HepG2 (cell line): ENCODE data around the gene MIDN. TPM values are rescaled to one million over a fixed set of nuclear protein-coding genes. Genes with fewer than 3 reads are reported as not detected.

Source experiments
- ATAC-seq: fragments of 200-7000 bp; cut with Tn5 transposase; 3 replicates; pipeline ENCODE4 v1.9.1; 2020; ENCODE audit warnings: mild to moderate bottlenecking, moderate library complexity
- BruUV-seq: library from RNA; stranded (reverse); fragments of 400-500 nt; replicated peaks from 2 replicates; lab custom pipeline; 2021; lab: Mats Ljungman, UMichigan
- CTCF ChIA-PET: fragments of 300-600 bp; formaldehyde crosslinking; extraction: SDS; loops from one replicate; lab custom pipeline; 2021; ENCODE audit warnings: low total read pairs, inconsistent platforms, low intra/inter-chr PET ratio; lab: Yijun Ruan, JAX
- POLR2A ChIA-PET: fragments of 350-600 bp; sonication (Branson Sonifier 250); formaldehyde crosslinking; loops from one replicate; lab custom pipeline; 2020; ENCODE audit warnings: antibody characterized with exemption, inconsistent platforms; lab: Yijun Ruan, JAX
- DNase-seq: peaks from one replicate; pipeline ENCODE4 v3.0.0-alpha.2; 2015; ENCODE audit warnings: low spot score
- FAIRE-seq: peaks from 3 replicates; lab custom pipeline; 2011; peaks lifted over from hg19 to GRCh38; lab: Jason Lieb, UNC
- H2AFZ ChIP-seq: one replicate; pipeline ENCODE4 v1.6.1; 2011; ENCODE audit warnings: low read length, inconsistent platforms
- H3K27ac ChIP-seq: fragments of 300-600 bp; 3 replicates; pipeline ENCODE4 v1.8.0; 2011; ENCODE audit warnings: mixed run types, mild to moderate bottlenecking, mixed read lengths, low read length, inconsistent platforms; ENCODE audit not compliant: insufficient read depth; ENCODE audit errors: extremely low read length
- H3K27me3 ChIP-seq, 2 experiments: fragments of 200-600 bp in 1 of 2; 2 replicates in 1 of 2; 3 replicates in 1 of 2; pipeline versions ENCODE4 v1.6.0 to v1.8.0; 2011; ENCODE audit warnings: low read length in 2 of 2, mild to moderate bottlenecking in 2 of 2, moderate library complexity in 2 of 2, inconsistent platforms in 1 of 2; ENCODE audit not compliant: insufficient read depth in 2 of 2, control insufficient read depth in 1 of 2
- H3K36me3 ChIP-seq, 2 experiments: fragments of 200-600 bp in 1 of 2; replicated peaks in 1 of 2; 2 replicates in 1 of 2; 3 replicates in 1 of 2; pipeline versions ENCODE4 v1.5.1 to v1.8.0; 2011; ENCODE audit warnings: low read length in 2 of 2, inconsistent platforms in 1 of 2; ENCODE audit not compliant: insufficient read depth in 2 of 2, control insufficient read depth in 1 of 2
- H3K4me1 ChIP-seq: 2 replicates; pipeline ENCODE4 v1.5.1; 2012; ENCODE audit warnings: low read length, inconsistent platforms; ENCODE audit not compliant: insufficient read depth
- H3K4me2 ChIP-seq: 2 replicates; pipeline ENCODE4 v1.6.0; 2011; ENCODE audit warnings: low read depth, low read length, inconsistent platforms
- H3K4me3 ChIP-seq, 3 experiments: fragments of 200-600 bp in 1 of 3; sonication (generic), shearing (Covaris generic) in 1 of 3; replicated peaks in 1 of 3; 2 replicates each; pipeline ENCODE4 v1.5.1; 2011 to 2016; ENCODE audit warnings: low read length in 3 of 3, inconsistent platforms in 2 of 3, low read depth in 2 of 3, mild to moderate bottlenecking in 2 of 3, control low read depth in 1 of 3, mixed read lengths in 1 of 3; ENCODE audit not compliant: insufficient read depth in 1 of 3
- H3K79me2 ChIP-seq: one replicate; pipeline ENCODE4 v1.6.1; 2011; ENCODE audit warnings: low read length, inconsistent platforms; ENCODE audit not compliant: insufficient read depth
- H3K9ac ChIP-seq: 2 replicates; pipeline ENCODE4 v1.6.0; 2011; ENCODE audit warnings: mild to moderate bottlenecking, low read depth, low read length, inconsistent platforms; ENCODE audit not compliant: insufficient read depth
- H3K9me3 ChIP-seq: 2 replicates; pipeline ENCODE4 v1.5.1; 2012; ENCODE audit warnings: mild to moderate bottlenecking, low read length
- H4K20me1 ChIP-seq: 2 replicates; pipeline ENCODE4 v1.6.0; 2011; ENCODE audit warnings: inconsistent platforms, mild to moderate bottlenecking, low read length, moderate library complexity; ENCODE audit not compliant: insufficient read depth
- KDM6A ChIP-seq: IDR thresholded peaks from 2 replicates; pipeline ENCODE4 v1.6.1; 2016; ENCODE audit warnings: low read depth
- RBFOX2 ChIP-seq: fragments of 200-400 bp; formaldehyde crosslinking; IDR thresholded peaks from 2 replicates; pipeline ENCODE4 v1.6.1; 2017; ENCODE audit warnings: low read depth, mild to moderate bottlenecking, low read length
- SRY ChIP-seq: sonication (generic); formaldehyde crosslinking; IDR thresholded peaks from 2 replicates; pipeline ENCODE4 v1.8.0; 2022; ENCODE audit warnings: mild to moderate bottlenecking, missing genetic modification reagents
- TBL1XR1 ChIP-seq: fragments of 150-350 bp; IDR thresholded peaks from 2 replicates; pipeline ENCODE4 v1.6.1; 2014; ENCODE audit warnings: borderline replicate concordance, low read length; ENCODE audit not compliant: partially characterized antibody
- WGBS: methylation state at CpG from one replicate; pipeline ENCODE4 v1.1.6; 2017; ENCODE audit warnings: low lambda C conversion rate; 5-methylcytosine and 5-hydroxymethylcytosine counted together
- in situ Hi-C: cut with HindIII; loops from 2 replicates; pipeline ENCODE4 v1.10.0; 2017; ENCODE audit warnings: low pct_unique_long_range_greater_than_20kb; ENCODE audit not compliant: extremely low pct_ligation_motif_present
- intact Hi-C: fragments of 100-400 bp; cut with micrococcal nuclease; formaldehyde crosslinking; loops from one replicate; pipeline ENCODE4 v1.10.0; 2022; ENCODE audit not compliant: unreplicated experiment
- polyA plus RNA-seq, 8 experiments: library from polyadenylated mRNA; depleted of rRNA in 3 of 8; stranded (reverse) in 7 of 8; unstranded in 1 of 8; fragments of >200 nt; fragmentation: Illumina TruSeq in 4 of 8; extraction: Trizol in 4 of 8; gene quantifications; 2 replicates each; pipeline versions ENCODE4 v1.2.1 to v1.2.3, GENCODE V29; 2011 to 2016; ENCODE audit warnings: low read depth in 4 of 8, missing spikeins in 1 of 8, mixed read lengths in 1 of 8; ENCODE audit not compliant: insufficient read depth in 1 of 8
- total RNA-seq, 5 experiments: library from RNA; depleted of rRNA; stranded (reverse); fragments of >200 nt; fragmentation: Illumina TruSeq; extraction: Trizol; gene quantifications; 2 replicates each; pipeline ENCODE4 v1.2.3, GENCODE V29; 2016; ENCODE audit warnings: low read depth in 1 of 5
- TF ChIP-seq, protein P1 (sequence below): sonication (generic); formaldehyde crosslinking; IDR thresholded peaks from 2 replicates; pipeline ENCODE4 v1.4.0; 2020; ENCODE audit warnings: missing genetic modification reagents

Gene MIDN
- total and polyA plus RNA-seq, 2 of the 13 experiments (the other 11 are each of a cell fraction or from before 2014, with no cell fraction given): 8.4 to 18.0 TPM

DNA sequence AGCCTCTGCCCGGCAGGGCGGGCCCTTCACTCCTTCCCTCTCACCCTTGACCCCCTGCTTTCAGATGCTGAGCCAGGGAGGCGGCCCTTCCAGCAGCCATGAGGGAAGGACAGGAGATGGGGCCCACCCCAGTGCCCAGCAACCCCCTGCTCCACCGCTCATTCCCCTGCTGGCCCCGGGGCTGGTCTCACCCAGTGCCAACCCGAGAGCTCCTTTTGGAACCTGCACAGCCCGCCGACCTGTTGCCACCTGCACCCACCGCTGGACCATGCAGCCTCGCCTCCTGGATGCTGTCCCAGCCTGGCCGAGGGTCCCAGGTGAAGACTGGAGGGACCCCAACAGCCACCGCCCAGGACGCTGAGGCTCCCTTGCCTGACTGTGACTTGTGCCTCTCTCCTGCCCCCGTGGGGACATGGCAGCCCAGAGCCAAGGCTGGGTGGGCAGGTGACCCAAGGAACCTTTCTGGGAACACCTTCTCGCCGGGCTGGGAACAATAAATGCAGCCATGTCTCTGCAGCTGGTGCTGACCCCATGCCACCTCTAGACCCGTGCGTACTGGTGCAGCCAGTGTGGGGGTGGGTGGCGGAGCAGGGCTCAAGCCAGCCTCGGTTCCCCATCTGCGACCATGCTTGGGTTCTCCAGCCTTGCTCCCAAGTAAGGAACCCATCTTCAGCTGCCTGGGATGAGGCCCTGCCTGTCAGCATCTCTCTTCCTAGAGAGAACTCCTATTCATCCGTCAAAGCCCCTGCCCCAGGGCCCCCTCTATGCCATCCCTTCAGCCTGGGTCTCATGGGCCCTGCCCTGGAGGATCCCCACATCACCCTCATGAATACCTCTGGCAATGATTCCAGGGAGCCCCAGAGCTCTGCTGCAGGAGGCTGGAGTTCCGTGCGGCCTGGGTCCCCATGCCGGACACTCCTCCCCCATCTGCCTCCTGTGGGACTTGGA is 30.6 kb downstream of the MIDN start:
- DNase-seq: no peak
- Histone ChIP-seq H3K4me2 (no peak overlapping the region), H3K27me3 (no peaks in the 10 kb centered on the region), H3K36me3 (peaks cover 7 to 20% of the 10 kb centered on the region in 2 experiments; a peak in 4 of 5 replicates), H3K4me1 (peaks cover 37% of the 10 kb centered on the region), H3K27ac (no peak overlapping the region), H3K9ac (no peak overlapping the region), H4K20me1 (peaks cover under 1% of the 10 kb centered on the region; the same call in 1 of the 2 replicates), H2AFZ (no peak overlapping the region), H3K4me3 (no peak overlapping the region), H3K79me2 (peaks cover 4% of the 10 kb centered on the region), H3K9me3 (no peaks in the 10 kb centered on the region)
- no peak for ATAC-seq
- no peak for FAIRE-seq
- POLR2A ChIA-PET: interaction anchor here (0.6 to 1.5 kb wide), 5 partner anchors 10 to 103 kb away, joined by 3 to 12 read pairs (median 5); partner anchors contain the start of gene CIRBP
- 0 out of 2 replicates have a peak, but pooled peaks have one; percentile 38 for TF ChIP-seq RBFOX2
- TF ChIP-seq TBL1XR1: no peak
- TF ChIP-seq, protein P1, sequence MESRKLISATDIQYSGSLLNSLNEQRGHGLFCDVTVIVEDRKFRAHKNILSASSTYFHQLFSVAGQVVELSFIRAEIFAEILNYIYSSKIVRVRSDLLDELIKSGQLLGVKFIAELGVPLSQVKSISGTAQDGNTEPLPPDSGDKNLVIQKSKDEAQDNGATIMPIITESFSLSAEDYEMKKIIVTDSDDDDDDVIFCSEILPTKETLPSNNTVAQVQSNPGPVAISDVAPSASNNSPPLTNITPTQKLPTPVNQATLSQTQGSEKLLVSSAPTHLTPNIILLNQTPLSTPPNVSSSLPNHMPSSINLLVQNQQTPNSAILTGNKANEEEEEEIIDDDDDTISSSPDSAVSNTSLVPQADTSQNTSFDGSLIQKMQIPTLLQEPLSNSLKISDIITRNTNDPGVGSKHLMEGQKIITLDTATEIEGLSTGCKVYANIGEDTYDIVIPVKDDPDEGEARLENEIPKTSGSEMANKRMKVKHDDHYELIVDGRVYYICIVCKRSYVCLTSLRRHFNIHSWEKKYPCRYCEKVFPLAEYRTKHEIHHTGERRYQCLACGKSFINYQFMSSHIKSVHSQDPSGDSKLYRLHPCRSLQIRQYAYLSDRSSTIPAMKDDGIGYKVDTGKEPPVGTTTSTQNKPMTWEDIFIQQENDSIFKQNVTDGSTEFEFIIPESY (CRISPR knock-in tag): no peak
- TF ChIP-seq SRY: 0 out of 2 replicates have a peak, but pooled peaks have one; percentile 9
- no peak for TF ChIP-seq KDM6A (CRISPR knock-in tag)
- in situ Hi-C loops: loop anchor here (5.0 kb wide), 1 partner anchor 37 kb away; the partner anchor contains the start of gene ATP5F1D
- CTCF ChIA-PET: interaction anchor here (1.6 to 1.9 kb wide), 3 partner anchors 35 to 94 kb away, joined by 6 to 16 read pairs (median 6); no protein-coding TSS in a partner anchor
- intact Hi-C loops: loop anchor here (1.0 to 2.0 kb wide), 2 partner anchors 36 to 93 kb away; no protein-coding TSS in a partner anchor
- 92% methylated on average over 13 of the region's 25 CpGs for WGBS
- no TSS peak for BruUV-seq
